GM15510 (cell line): ENCODE data around the gene AIP.

Experiments used
- POLR2A ChIP-seq: IDR thresholded peaks from 3 replicates; pipeline ENCODE4 v1.6.1; 2011; ENCODE audit warnings: borderline replicate concordance; ENCODE audit not compliant: insufficient read length; ENCODE audit errors: extremely low read depth

AIP gene

GRCh38 chr11:67472882-67473281 is 9.9 kb upstream of the AIP start:
- no peak for TF ChIP-seq POLR2A

- TF ChIP-seq POLR2A: no peak
These were observed 475 bp upstream of the AIP start for GRCh38 chr11:67482275-67482826.

GRCh38 chr11:67483831-67484665 is 1.2 kb downstream of the AIP start:
- TF ChIP-seq POLR2A: no peak

GRCh38 chr11:67484847-67485311 is 2.1 kb downstream of the AIP start:
- TF ChIP-seq POLR2A: peak; percentile 62

- TF ChIP-seq POLR2A: peak; percentile 77
These were observed 3.1 kb downstream of the AIP start for GRCh38 chr11:67485873-67486361.

GRCh38 chr11:67486481-67487195 is 3.8 kb downstream of the AIP start:
- TF ChIP-seq POLR2A: peak; percentile 12

- no peak for TF ChIP-seq POLR2A
These were observed 6.5 kb downstream of the AIP start for GRCh38 chr11:67489203-67489884.

- no peak for TF ChIP-seq POLR2A
These were observed 7.3 kb downstream of the AIP start for GRCh38 chr11:67489885-67490726.

GRCh38 chr11:67490727-67491065 is 7.9 kb downstream of the AIP start:
- TF ChIP-seq POLR2A: peak; percentile 15

GRCh38 chr11:67491276-67492068 is 8.6 kb downstream of the AIP start:
- TF ChIP-seq POLR2A: no peak

GRCh38 chr11:67492069-67492727 is 9.4 kb downstream of the AIP start:
- no peak for TF ChIP-seq POLR2A

GRCh38 chr11:67492801-67493547 is 10.1 kb downstream of the AIP start:
- no peak for TF ChIP-seq POLR2A
